ENCODE measurements around the gene TTC21B.

TTC21B gene

DNA sequence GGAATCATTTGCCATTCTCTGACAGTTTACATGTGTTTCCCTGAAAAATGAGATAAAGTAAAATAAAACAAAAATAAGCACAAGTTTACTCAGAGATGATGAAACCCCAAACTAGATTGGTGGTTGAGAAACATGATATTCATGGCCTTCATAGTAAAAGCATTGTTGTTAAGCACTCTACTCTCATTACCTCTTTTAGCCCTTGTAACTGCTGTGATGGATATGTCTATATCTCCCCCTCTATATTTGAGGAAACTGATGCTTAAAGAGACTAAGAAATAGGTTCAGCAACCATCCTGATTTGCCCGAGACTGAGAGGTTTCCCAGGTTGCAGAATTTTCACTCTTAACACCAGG is 125.7 kb downstream of the TTC21B start:
- DNase-seq: no peak

DNA sequence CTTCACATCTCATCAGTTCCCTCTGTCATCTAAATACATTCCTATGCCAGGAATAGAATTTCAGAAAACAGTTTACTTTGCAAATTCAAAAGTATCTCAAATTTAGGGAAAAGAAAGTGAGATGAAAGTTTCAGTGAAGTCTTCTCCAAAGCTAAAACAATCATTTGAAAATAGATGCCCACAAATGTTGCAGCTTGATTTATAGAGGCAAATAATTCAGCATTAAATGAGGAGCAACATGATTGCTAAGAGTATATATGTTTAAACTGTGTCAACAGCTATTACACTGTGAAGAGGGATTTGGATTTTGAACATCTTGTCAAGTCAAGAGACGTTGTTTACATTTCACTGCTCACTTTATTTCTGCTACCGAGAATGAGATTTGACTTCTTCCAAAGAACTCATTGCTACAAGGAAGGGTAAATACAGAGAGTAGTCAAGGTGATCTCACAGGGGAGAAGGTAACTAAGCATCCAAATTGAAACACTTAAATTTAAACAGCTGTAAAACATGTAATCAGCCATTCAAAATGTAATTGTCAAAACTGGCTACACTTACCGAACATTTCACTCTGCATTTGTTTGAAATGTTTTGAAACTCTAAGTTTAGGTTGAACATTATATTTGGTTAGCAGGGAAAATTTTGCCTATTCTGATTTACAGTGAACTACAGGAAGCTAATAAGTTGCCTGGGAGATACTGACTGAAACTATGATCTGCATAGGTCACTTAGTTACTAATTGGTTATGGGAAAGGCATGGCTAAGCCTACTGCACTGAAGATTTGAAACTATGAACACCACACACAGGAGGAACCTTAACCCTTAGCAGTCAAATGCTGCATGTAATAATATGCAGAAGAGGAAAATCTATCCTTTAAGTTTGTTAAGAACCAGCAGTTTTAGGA is 126.3 kb downstream of the TTC21B start:
- DNase-seq: no peak

DNA sequence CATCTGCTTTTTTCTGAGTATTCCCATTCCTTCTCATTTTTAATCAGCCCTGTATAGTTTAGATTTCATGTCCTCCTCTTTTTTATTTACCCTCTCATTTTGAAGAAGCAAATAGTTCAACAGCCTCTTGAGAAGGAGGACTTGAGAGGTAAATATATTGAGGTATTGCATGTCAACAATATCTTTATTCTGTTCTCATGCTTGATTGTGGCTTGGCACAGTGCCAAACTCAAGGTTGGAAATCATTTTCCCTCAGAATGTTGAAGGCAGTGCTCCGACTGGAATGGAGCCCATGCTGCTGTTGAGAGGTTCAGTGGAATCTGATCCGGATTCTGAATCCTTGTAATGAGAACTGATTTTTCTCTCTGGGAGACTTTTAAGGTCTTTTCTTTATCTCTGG is 128.5 kb downstream of the TTC21B start:
- no peak for DNase-seq

All from activated naive CD4-positive, alpha-beta T cell treated with anti-CD3 and anti-CD28 coated beads, Interleukin-2, amount 50 U/mL, for 16 hours (primary cell).